ENCODE results near the gene ACOT7. TPM values are rescaled to one million over a fixed set of nuclear protein-coding genes. Genes with fewer than 3 reads are reported as not detected.

Gene ACOT7
- total and polyA plus RNA-seq, 12 donors, result 4.0 to 40.4 (median 8.6) TPM

DNA sequence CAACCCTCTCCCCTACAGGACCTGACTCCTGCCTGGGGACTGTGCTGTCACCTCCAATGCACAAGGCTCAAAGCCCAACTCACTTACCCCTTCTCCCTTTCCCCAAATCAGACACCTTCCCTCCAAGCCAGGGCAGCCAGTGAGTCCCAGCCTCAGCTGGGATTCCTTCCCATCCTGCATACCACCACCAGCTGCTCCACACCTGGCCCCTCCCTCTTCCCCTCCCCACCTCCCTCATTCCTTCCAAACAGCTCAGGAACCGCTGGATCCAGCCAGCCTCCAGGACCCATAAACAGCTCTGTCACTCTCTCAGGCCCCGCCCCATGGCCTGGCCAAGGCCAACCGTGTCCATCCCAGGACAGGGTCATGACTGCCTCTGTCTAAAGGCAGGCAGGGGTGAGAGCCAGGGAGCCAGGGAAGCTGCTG, 41.4 kb downstream of the ACOT7 start:
- H3K27ac ChIP-seq, result no peak overlapping the region
- H3K4me1 ChIP-seq, result peaks cover 21 to 62% (median 38%) of the 10 kb centered on the region in 9 donors
- TF ChIP-seq, protein P1, sequence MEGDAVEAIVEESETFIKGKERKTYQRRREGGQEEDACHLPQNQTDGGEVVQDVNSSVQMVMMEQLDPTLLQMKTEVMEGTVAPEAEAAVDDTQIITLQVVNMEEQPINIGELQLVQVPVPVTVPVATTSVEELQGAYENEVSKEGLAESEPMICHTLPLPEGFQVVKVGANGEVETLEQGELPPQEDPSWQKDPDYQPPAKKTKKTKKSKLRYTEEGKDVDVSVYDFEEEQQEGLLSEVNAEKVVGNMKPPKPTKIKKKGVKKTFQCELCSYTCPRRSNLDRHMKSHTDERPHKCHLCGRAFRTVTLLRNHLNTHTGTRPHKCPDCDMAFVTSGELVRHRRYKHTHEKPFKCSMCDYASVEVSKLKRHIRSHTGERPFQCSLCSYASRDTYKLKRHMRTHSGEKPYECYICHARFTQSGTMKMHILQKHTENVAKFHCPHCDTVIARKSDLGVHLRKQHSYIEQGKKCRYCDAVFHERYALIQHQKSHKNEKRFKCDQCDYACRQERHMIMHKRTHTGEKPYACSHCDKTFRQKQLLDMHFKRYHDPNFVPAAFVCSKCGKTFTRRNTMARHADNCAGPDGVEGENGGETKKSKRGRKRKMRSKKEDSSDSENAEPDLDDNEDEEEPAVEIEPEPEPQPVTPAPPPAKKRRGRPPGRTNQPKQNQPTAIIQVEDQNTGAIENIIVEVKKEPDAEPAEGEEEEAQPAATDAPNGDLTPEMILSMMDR (IDR thresholded peaks at IDR 0.05), result no peak
- H3K4me3 ChIP-seq, result no peak overlapping the region
- intact Hi-C loops (cut with DNase I), result loop anchor here in 2 of 10 donors (5.0 kb wide), 1 partner anchor 40 kb away; the partner anchor contains the start of gene ACOT7 (in 2 of the 2)
- WGBS, 2 donors, result 60 to 61% methylated on average over 3 of the region's 3 CpGs
- H3K9me3 ChIP-seq, result no peaks in the 10 kb centered on the region
- ATAC-seq, result no peak
- H3K27me3 ChIP-seq, result no peaks in the 10 kb centered on the region
- no peaks in the 10 kb centered on the region for H3K36me3 ChIP-seq
- no peak for DNase-seq

DNA sequence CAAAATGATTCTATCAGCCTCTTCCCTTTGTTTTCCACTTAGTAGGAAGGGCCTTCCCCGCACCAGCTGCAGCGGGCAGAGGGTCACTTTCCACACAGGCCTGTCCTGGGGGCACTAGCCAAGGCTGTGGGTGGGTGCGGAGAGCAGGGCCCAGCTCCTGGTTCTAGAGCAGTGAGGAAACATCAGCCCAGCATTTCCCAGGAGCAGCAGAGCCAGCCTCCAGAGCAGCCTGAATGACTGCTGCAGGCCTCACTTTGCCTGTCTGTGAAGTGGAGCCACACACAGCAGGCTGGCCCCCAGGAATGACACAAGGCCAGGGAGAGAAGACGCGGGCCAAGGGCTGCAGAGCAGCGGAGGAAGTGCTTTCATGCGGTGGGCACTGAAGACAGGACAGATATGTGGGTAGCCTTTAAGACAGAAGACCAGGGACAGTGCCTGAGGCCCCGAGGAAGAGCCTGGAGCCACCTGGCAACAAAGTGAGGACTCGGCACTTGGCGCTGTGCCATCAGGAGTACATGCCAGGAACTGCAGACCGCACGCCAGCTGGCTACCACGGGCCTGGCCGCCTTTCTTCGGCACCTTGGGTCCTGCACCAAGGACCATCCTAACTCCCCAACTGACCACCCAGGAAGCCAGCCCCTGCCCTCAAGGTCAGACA, 42.0 kb downstream of the ACOT7 start:
- Histone ChIP-seq H3K27ac (no peak overlapping the region), H3K4me1 (peaks cover 21 to 62% (median 38%) of the 10 kb centered on the region in 9 donors), H3K27me3 (no peaks in the 10 kb centered on the region), H3K4me3 (no peak overlapping the region), H3K36me3 (no peaks in the 10 kb centered on the region), H3K9me3 (no peaks in the 10 kb centered on the region)
- intact Hi-C loops (cut with DNase I), result loop anchor here in 2 of 10 donors (5.0 kb wide), 1 partner anchor 41 kb away; the partner anchor contains the start of gene ACOT7 (in 2 of the 2)
- DNase-seq (peak; percentile 48 to 71), ATAC-seq (peak in 4 of 8 donors; percentile 4 to 38 (median 32))
- 60 to 66% methylated on average over 15 of the region's 15 CpGs for WGBS, 2 donors
- TF ChIP-seq, protein P1 (IDR thresholded peaks at IDR 0.05), result no peak

DNA sequence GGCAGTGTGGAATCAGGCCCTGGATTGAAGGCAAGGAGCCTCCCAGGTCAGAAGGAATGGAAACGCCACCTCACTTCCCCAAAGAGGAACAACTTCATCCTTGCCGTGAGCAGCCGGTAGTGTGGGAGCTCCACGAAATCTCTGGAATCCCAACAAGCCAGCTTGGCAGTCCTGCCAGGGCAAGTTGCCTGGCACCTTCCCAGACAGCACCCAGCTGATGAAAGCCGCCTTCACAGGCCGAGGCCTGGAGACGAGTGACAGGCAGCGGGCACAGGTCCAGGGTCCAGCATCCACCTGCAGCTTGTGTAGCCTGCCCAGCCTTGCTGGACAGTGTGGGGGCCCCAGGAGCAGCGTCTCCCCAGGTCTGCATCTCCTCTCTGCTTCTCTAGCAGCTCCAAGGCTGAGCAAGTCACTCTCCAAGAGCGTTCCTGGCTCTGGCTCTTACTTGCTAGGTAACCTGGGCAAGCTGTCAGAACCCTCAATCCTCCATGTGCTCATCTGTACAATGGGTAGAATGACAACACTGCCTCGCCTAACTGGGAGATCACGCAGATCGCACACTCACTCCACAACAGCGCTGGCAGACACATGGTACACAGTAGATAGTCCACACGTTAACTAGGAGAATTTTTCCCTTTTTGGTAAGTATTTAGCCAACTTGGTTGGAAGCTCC, 43.0 kb downstream of the ACOT7 start:
- peak; percentile 82 to 84 for DNase-seq
- no peak overlapping the region for H3K4me3 ChIP-seq
- TF ChIP-seq, protein P1 (IDR thresholded peaks at IDR 0.05), result no peak
- no peaks in the 10 kb centered on the region for H3K9me3 ChIP-seq
- no peaks in the 10 kb centered on the region for H3K36me3 ChIP-seq
- intact Hi-C loops (cut with DNase I), result loop anchor here in 2 of 10 donors (5.0 kb wide), 1 partner anchor 42 kb away; the partner anchor contains the start of gene ACOT7 (in 2 of the 2)
- peak overlapping the region in 1 of 10 donors; percentile 17 for H3K27ac ChIP-seq
- peak; percentile 32 to 71 (median 59) for ATAC-seq
- peaks cover 21 to 62% (median 38%) of the 10 kb centered on the region in 9 donors for H3K4me1 ChIP-seq
- 66 to 79% methylated on average over 15 of the region's 15 CpGs for WGBS, 2 donors
- H3K27me3 ChIP-seq, result no peaks in the 10 kb centered on the region

DNA sequence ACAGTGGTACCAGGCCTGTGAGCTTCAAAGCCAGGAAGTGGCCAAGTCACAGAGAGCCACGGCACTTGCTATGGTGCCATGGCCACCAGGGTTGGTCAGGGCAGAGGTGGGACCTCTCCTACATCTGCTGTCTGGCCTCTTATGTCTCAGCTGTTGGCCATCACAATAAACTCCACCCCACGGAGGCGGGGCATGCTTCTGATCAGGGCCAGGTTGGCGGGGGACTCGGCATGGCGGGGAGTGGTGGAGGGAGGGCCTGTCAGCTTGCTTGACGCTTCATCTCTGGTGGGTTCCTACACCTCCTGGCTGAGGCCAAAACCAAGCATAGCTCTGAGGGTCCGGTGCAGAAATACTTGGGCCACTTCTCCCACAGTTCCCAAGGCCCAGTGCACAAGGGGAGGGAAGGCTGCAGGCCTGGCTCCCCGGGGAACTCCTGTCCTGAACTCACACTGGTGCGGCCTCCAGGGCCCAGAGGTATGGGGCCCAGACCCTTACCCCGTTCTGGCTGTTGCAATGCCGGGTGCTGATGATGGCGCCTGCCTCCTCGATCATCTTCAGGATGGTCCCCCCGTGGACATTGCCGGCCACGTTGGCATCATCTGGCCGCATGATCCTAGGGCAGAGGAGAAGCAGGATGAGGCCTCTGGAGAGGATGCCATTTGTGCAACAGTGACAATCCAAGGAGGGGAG, 44.2 kb downstream of the ACOT7 start:
- Histone ChIP-seq H3K4me3 (no peak overlapping the region), H3K9me3 (no peaks in the 10 kb centered on the region), H3K4me1 (peaks cover 21 to 61% (median 38%) of the 10 kb centered on the region in 9 donors), H3K27ac (peak overlapping the region in 9 of 10 donors; percentile 62 to 85 (median 74)), H3K36me3 (no peaks in the 10 kb centered on the region), H3K27me3 (no peaks in the 10 kb centered on the region)
- DNase-seq, result no peak
- no peak for ATAC-seq
- intact Hi-C loops (cut with DNase I), result loop anchor here in 5 of 10 donors (2.0 to 10.0 kb wide), 5 partner anchors 53 to 305 kb away; partner anchors contain the start of gene KCNAB2 (in 1 of the 5)
- 92 to 93% methylated on average over 18 of the region's 18 CpGs for WGBS, 2 donors
- TF ChIP-seq, protein P1 (IDR thresholded peaks at IDR 0.05), result no peak

All from heart right ventricle (tissue), 16 donors.